ENCODE data around the gene KCNMA1. TPM values are rescaled to one million over a fixed set of nuclear protein-coding genes. Genes with fewer than 3 reads are reported as not detected.

Gene KCNMA1
- total and polyA plus RNA-seq, 9 of the 15 experiments (the other 6 are each of a cell fraction or from before 2014, with no cell fraction given), result 0.01 to 0.95 (median 0.15) TPM; not detected in 4

GRCh38 chr10:77422491-77423338, 214.9 kb downstream of the KCNMA1 start (continued):
- TF ChIP-seq, protein P1, sequence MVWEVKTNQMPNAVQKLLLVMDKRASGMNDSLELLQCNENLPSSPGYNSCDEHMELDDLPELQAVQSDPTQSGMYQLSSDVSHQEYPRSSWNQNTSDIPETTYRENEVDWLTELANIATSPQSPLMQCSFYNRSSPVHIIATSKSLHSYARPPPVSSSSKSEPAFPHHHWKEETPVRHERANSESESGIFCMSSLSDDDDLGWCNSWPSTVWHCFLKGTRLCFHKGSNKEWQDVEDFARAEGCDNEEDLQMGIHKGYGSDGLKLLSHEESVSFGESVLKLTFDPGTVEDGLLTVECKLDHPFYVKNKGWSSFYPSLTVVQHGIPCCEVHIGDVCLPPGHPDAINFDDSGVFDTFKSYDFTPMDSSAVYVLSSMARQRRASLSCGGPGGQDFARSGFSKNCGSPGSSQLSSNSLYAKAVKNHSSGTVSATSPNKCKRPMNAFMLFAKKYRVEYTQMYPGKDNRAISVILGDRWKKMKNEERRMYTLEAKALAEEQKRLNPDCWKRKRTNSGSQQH (CRISPR knock-in tag; IDR thresholded peaks at IDR 0.05), result no peak

- DNase-seq (ENCODE audit: extremely low read depth in 1 of 4, low spot score in 3 of 4) (no peak), FAIRE-seq (peak; percentile 29), ATAC-seq (no peak)
- Histone ChIP-seq H3K27me3 (ENCODE audit: control insufficient read depth in 2 of 2, insufficient read depth in 2 of 2, low read length in 2 of 2) (peaks cover under 1 to 14% of the 10 kb centered on the region in 2 experiments; a peak in 1 of 5 replicates), H2AFZ (ENCODE audit: low read depth, low read length) (no peak overlapping the region), H3K4me2 (ENCODE audit: insufficient read depth, low read length) (no peak overlapping the region), H3K4me1 (replicated peaks in 1 of 2; ENCODE audit: control insufficient read depth in 2 of 2, insufficient read depth in 2 of 2, low read length in 2 of 2) (no peaks in the 10 kb centered on the region), H3K27ac (ENCODE audit: extremely low read depth, low read depth, low read length) (no peak overlapping the region), H3K36me3 (ENCODE audit: control insufficient read depth, insufficient read depth, low read length) (no peaks in the 10 kb centered on the region), H3K4me3 (no peak overlapping the region), H3K79me2 (ENCODE audit: control insufficient read depth, insufficient read depth, low read length) (no peaks in the 10 kb centered on the region), H3K9me3 (replicated peaks; ENCODE audit: control insufficient read depth, insufficient read depth, low read depth, low read length) (no peaks in the 10 kb centered on the region), H3K9me1 (ENCODE audit: control insufficient read depth, insufficient read depth, low read length) (no peaks in the 10 kb centered on the region), H4K20me1 (replicated peaks; ENCODE audit: control insufficient read depth, insufficient read depth, low read length) (0 out of 2 replicates have a peak, but pooled peaks cover 3% of the 10 kb centered on the region), H3K9ac (ENCODE audit: insufficient read depth in 1 of 2, low read depth in 2 of 2, low read length in 2 of 2) (no peak overlapping the region)
- no TSS peak for BruUV-seq (replicated peaks)
- POLR2A ChIA-PET, result no interaction called here
- WGBS (ENCODE audit: insufficient coverage, low coverage, missing lambda C conversion rate), result 1% methylated on average over 4 of the region's 4 CpGs
- intact Hi-C loops (cut with micrococcal nuclease) (no loop called here), in situ Hi-C loops (cut with MboI) (no loop called here)
- no peak for TF ChIP-seq MYBL2 (IDR thresholded peaks at IDR 0.05; ENCODE audit: low read depth)
- no peak for TF ChIP-seq MYBL2 (CRISPR knock-in tag; IDR thresholded peaks at IDR 0.05; ENCODE audit: borderline replicate concordance)
- no peak for TF ChIP-seq MAFG (tag; conservative IDR thresholded peaks at IDR 0.05)
- CTCF ChIA-PET (ENCODE audit: low intra/inter-chr PET ratio), result no interaction called here
Observed at GRCh38 chr10:77421591-77421990, 216.0 kb downstream of the KCNMA1 start.
